ENCODE data around the gene SLC13A4.

GRCh38 chr7:135757719-135758411 is 29.9 kb upstream of the SLC13A4 start:
- TF ChIP-seq ZNF274 (IDR thresholded peaks at IDR 0.05; ENCODE audit: low read depth, low read length) (no peak), SUZ12 (IDR thresholded peaks at IDR 0.05; ENCODE audit: extremely low read depth, insufficient read depth, insufficient read length) (no peak), YY1 (IDR thresholded peaks at IDR 0.05; ENCODE audit: insufficient read depth, insufficient read length) (no peak)
